GM21381 (cell line): ENCODE results near the gene NFKBIB.

Experiments
- ATAC-seq: cut with Tn5 transposase; IDR thresholded peaks from one replicate; pipeline ENCODE4 v1.9.1; 2021; ENCODE audit warnings: mild to moderate bottlenecking, moderate library complexity; ENCODE audit not compliant: unreplicated experiment

NFKBIB gene

DNA sequence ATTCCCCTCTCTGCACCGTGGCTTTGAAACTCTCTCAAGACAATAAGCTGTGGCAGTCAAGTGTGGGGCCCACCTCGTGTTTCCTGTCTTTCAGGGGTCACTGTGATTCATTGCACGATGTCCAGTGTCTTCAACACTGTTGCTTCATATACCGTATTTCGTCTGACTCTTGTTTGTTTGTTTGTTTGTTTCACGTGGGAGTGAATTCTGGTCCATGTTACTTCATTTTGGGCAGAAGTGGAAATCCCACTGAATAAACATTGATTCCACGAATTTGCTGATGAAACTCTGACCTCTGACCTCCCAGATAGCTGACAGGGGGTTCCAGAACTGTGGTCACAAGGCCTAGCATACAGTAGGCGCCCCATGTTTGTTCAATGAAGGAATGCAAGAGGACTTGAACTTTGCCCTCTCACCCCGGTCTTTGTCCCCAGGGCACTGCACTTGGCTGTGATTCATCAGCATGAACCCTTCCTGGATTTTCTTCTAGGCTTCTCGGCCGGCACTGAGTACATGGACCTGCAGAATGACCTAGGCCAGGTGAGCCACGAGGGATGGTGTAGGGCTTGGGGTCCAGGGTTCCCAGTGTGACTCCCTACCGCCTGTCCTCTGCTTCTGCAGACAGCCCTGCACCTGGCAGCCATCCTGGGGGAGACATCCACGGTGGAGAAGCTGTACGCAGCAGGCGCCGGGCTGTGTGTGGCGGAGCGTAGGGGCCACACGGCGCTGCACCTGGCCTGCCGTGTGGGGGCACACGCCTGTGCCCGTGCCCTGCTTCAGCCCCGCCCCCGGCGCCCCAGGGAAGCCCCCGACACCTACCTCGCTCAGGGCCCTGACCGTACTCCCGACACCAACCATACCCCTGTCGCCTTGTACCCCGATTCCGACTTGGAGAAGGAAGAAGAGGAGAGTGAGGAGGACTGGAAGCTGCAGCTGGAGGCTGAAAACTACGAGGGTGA lies 5.1 kb downstream of the NFKBIB start:
- no peak for ATAC-seq

DNA sequence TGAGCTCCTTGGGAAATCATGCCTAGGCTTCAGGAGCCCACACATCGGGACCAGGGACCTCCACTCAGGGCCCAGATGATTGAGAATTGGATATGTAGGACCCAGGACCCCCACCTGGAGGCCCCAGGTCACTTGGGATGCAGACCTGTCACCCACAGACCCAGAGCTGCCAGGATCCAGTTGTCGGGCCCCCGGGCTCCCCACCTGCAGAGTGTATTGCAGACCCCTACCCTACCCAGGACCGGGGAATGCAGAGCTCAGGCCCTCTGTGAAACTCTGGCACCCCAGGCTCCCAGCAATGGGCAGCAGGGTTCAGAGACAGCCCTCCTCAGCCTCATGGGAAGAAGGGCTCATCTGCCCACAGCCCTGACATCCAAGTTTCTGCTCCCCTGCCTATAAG lies 5.9 kb downstream of the NFKBIB start:
- ATAC-seq, result no peak

GRCh38 chr19:38907227-38907626 lies 7.5 kb downstream of the NFKBIB start:
- ATAC-seq, result no peak

DNA sequence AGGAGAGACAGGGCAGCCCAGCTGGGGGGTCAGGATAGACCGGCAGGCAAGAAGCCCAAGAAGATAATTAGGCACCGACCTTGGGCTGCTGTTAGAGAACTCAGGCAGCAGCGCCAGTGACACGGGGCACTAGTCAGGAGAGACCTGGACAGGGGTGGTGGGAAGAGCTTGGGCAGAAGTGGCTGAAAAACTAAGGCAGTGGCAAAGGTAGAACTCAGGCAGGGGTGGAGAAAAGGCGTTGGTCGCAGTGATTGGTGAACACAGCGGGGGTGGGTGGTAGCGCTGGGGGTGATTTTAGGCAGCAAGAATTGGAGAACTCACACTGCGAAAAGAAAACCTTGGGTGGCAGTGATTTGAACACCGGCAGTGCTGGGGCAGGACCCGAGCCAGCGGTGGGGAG lies 7.9 kb downstream of the NFKBIB start:
- ATAC-seq, result no peak

DNA sequence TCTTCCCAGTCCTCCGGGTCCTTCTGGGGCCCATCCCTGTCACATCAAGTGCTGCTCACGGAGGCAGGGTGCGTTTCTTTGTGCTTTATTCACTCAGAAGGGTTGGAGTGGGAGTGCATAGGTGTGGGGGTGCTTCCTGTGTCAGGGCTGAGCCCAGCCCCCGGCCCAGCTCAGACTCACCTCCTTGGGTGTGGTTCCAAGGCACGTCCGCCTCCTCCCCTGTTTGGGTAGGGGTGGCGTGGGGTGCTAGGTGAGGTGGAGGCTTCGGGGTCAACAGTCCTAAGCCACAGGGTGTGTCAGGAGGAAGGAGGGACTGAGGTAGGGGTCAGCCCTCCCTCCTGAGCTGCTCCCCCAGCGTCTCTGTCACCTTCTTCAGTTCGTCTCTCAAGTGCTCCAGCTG lies 9.1 kb downstream of the NFKBIB start:
- no peak for ATAC-seq

GRCh38 chr19:38910488-38910887 lies 10.7 kb downstream of the NFKBIB start:
- ATAC-seq, result no peak

DNA sequence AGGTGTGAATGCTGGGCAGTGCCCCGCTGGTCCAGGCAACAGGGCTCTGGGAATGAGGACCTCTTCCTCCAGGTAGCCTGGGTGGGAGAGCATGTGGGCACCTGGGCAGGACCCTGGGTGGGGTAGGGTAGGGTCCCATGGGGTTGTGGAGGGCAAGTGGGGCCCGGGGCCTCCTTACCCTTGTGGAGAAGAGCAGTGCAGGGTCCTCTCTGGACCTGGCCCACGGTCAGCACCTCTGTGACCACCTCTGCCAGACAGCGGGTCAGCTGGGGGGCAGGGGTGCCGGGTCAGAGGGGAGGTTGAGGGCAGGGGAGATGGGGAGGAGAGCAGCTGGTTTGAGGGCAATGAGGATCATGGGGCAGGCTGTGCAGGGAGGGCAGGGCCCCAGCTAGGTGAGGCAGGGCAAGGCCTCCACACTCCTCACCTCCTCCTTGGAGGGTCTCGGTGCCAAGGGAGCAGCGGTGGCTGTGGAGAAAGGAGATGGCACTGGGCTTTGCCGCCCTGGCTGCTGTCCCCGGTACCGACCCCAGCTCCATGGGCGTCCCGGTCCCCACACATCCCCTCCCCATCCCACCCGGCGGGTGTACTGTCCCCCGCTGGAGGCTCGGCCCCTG lies 11.7 kb downstream of the NFKBIB start:
- no peak for ATAC-seq

GRCh38 chr19:38912600-38913514 lies 13.1 kb downstream of the NFKBIB start:
- ATAC-seq, result no peak

DNA sequence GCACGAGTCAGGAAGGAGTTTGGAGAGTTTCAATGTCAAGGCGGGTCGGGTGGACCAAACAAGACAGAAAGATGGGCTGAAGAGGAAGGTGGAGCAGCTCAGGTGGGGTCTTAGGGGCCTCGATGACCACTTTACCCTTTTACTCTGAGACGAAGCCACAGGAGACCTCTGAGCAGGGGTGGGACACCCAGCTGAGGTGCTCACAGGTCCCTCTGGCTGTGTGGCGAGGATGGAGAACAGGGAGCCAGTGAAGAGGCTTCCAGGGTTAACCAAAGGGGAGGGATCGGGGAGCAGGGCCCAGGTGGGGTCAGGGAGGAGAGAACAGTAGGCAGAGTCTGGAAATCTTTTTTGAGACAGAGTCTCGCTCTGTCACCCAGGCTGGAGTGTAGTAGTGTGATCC lies 14.2 kb downstream of the NFKBIB start:
- ATAC-seq, result no peak

GRCh38 chr19:38915329-38916321 lies 15.9 kb downstream of the NFKBIB start:
- ATAC-seq, result no peak

DNA sequence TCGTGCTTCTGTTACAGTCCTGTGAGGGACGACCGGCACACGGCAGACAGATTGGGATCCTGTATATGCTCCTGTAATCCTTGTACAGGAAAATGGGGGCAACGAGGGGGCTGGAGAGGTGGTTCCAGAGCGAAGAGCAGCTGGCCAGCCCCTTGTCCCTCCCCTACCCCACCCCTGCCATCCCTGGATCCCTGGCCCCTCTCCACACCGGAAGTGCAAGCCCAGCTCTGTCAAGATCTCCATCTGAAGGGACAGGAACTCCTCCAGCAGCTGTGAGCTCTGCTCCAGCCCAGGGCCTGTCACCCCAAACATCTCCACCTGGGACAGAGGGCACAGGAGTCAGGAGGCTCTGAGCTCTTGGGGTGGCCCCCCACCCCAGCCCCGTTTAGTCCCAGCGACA lies 17.7 kb downstream of the NFKBIB start:
- no peak for ATAC-seq

GRCh38 chr19:38917921-38918491 lies 18.2 kb downstream of the NFKBIB start:
- no peak for ATAC-seq

GRCh38 chr19:38918526-38918925 lies 18.8 kb downstream of the NFKBIB start:
- no peak for ATAC-seq

- no peak for ATAC-seq
Observed at GRCh38 chr19:38919837-38920601, 20.2 kb downstream of the NFKBIB start.

DNA sequence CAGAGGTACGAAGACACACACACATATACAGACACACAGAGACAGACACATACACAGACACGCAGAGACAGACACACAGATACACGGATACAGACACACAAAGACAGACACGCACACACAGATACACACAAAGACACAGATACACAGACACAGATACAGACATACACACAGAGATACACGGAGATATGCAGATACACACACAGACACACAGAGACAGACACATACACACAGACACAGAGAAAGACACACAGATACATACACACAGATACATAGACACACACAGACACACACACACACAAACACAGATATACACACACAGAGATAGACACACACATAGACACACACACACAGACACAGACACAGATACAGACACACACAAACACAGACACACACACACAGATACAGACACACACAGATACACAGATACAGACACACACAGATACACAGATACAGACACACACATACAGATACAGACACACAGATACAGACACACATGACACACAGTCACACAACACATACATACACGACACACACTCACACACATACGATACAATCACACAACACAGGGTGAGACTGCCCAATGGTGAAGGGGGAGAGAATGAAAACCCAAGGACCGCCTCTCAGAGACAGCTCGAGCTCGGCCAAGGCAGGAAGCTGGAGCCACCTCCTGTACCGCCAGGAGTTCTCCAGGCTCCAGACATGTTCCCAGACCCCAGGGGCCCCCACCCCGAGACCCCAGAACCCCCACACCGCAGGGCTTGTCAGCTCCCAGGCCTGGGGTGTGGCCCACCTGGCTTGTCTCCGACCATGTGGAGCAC lies 21.0 kb downstream of the NFKBIB start:
- ATAC-seq, result no peak

DNA sequence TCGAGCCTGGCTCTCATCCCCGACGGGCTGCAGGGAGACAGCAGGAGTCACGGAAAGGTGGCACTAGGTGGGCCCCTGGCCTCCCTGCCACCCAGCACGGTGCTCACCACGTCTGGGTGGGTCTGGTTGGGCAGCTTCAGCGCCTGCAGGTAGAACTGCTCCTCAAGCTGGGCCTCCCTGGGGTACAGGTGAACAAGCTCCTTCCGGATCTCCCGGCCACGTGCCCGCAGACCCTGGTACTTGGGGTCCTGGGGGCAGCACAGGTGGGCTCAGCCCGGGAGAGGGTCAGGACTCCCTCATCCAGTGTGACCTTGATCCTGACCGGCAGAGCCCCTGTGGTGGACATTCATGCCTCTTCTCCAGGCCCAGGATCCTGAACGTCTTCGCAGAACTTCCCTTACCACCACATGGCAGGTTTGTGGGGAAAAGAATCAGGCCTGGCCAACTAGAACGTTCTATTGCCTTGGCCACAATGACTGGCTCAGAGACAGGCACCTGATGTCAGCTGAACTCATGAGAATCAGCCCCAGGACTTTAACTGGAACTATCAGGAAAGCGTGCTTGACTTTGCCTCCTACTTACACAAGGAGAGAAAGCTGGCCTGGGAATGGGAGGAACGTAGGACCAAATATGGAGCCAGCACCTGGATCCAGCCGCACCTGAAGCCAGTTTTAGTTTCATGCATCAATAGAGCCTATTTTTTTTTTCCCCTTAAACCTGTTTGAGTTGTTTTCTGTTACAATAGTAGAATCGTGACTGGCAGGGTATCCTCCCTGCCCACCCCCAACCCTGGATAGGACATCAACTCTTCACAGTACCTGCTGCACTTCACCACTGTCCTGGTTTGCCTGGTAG lies 21.9 kb downstream of the NFKBIB start:
- no peak for ATAC-seq

- ATAC-seq, result no peak
Observed at GRCh38 chr19:38922482-38922881, 22.7 kb downstream of the NFKBIB start.
